HepG2 (cell line): Measurements from ENCODE around the gene PMM2. TPM values are rescaled to one million over a fixed set of nuclear protein-coding genes. Genes with fewer than 3 reads are reported as not detected.

Experiments
- DZIP1 ChIP-seq: sonication (generic); formaldehyde crosslinking; IDR thresholded peaks from 2 replicates; pipeline ENCODE4 v1.5.0; 2020; ENCODE audit warnings: mild to moderate bottlenecking, missing genetic modification reagents
- ESRRA ChIP-seq: sonication (generic); formaldehyde crosslinking; IDR thresholded peaks from 2 replicates; pipeline ENCODE4 v1.5.1; 2020; ENCODE audit warnings: mild to moderate bottlenecking, low read depth, missing genetic modification reagents
- FOXO1 ChIP-seq: sonication (generic); formaldehyde crosslinking; IDR thresholded peaks from 2 replicates; pipeline ENCODE4 v1.4.0; 2020; ENCODE audit warnings: missing genetic modification reagents
- HNF1A ChIP-seq, 2 experiments: sonication (generic) in 1 of 2; formaldehyde crosslinking in 1 of 2; IDR thresholded peaks; 2 replicates each; pipeline versions ENCODE4 v1.4.0 to v1.6.1; 2016 to 2020; ENCODE audit warnings: borderline replicate concordance in 1 of 2, low read depth in 1 of 2, mild to moderate bottlenecking in 1 of 2, missing genetic modification reagents in 1 of 2
- KDM6A ChIP-seq: IDR thresholded peaks from 2 replicates; pipeline ENCODE4 v1.6.1; 2016; ENCODE audit warnings: low read depth
- PREB ChIP-seq: sonication (generic); formaldehyde crosslinking; IDR thresholded peaks from 2 replicates; pipeline ENCODE4 v1.4.0; 2020; ENCODE audit warnings: missing genetic modification reagents
- SRSF1 ChIP-seq: fragments of 200-400 bp; formaldehyde crosslinking; optimal IDR thresholded peaks from 2 replicates; pipeline ENCODE3; 2017; ENCODE audit warnings: mild to moderate bottlenecking, low read depth, low read length, moderate library complexity
- SRY ChIP-seq: sonication (generic); formaldehyde crosslinking; IDR thresholded peaks from 2 replicates; pipeline ENCODE4 v1.8.0; 2022; ENCODE audit warnings: mild to moderate bottlenecking, missing genetic modification reagents
- TRAFD1 ChIP-seq: sonication (generic); formaldehyde crosslinking; IDR thresholded peaks from 2 replicates; pipeline ENCODE4 v1.5.1; 2020; ENCODE audit warnings: missing genetic modification reagents, mild to moderate bottlenecking, borderline replicate concordance
- ZNF460 ChIP-seq: sonication (generic); formaldehyde crosslinking; IDR thresholded peaks from 2 replicates; pipeline ENCODE4 v1.5.1; 2020; ENCODE audit warnings: missing genetic modification reagents, mild to moderate bottlenecking, borderline replicate concordance
- ZNF577 ChIP-seq: sonication (generic); formaldehyde crosslinking; IDR thresholded peaks from 2 replicates; pipeline ENCODE4 v1.4.0; 2020; ENCODE audit warnings: mild to moderate bottlenecking, low read depth, missing genetic modification reagents, borderline replicate concordance
- ZNF597 ChIP-seq: sonication (generic); formaldehyde crosslinking; IDR thresholded peaks from 2 replicates; pipeline ENCODE4 v1.5.0; 2020; ENCODE audit warnings: missing genetic modification reagents
- ZNF607 ChIP-seq: sonication (generic); formaldehyde crosslinking; IDR thresholded peaks from 2 replicates; pipeline ENCODE4 v1.5.1; 2020; ENCODE audit warnings: missing genetic modification reagents, mild to moderate bottlenecking, borderline replicate concordance
- ZNF674 ChIP-seq: sonication (generic); formaldehyde crosslinking; IDR thresholded peaks from 2 replicates; pipeline ENCODE4 v1.5.0; 2020; ENCODE audit warnings: low read depth, mild to moderate bottlenecking, missing genetic modification reagents
- ZNF75D ChIP-seq: sonication (generic); formaldehyde crosslinking; IDR thresholded peaks from 2 replicates; pipeline ENCODE4 v1.8.1; 2023; ENCODE audit warnings: missing genetic modification reagents, mild to moderate bottlenecking, borderline replicate concordance
- ZUFSP ChIP-seq: sonication (generic); formaldehyde crosslinking; IDR thresholded peaks from 2 replicates; pipeline ENCODE4 v1.9.0; 2021; ENCODE audit warnings: missing genetic modification reagents, mild to moderate bottlenecking, borderline replicate concordance
- polyA plus RNA-seq, 8 experiments: library from polyadenylated mRNA; depleted of rRNA in 3 of 8; stranded (reverse) in 7 of 8; unstranded in 1 of 8; fragments of >200 nt; fragmentation: Illumina TruSeq in 4 of 8; extraction: Trizol in 4 of 8; gene quantifications; 2 replicates each; pipeline versions ENCODE4 v1.2.1 to v1.2.3, GENCODE V29; 2011 to 2016; ENCODE audit warnings: low read depth in 4 of 8, missing spikeins in 1 of 8, mixed read lengths in 1 of 8; ENCODE audit not compliant: insufficient read depth in 1 of 8
- total RNA-seq, 5 experiments: library from RNA; depleted of rRNA; stranded (reverse); fragments of >200 nt; fragmentation: Illumina TruSeq; extraction: Trizol; gene quantifications; 2 replicates each; pipeline ENCODE4 v1.2.3, GENCODE V29; 2016; ENCODE audit warnings: low read depth in 1 of 5

PMM2 gene
- total and polyA plus RNA-seq, 2 of the 13 experiments (the other 11 are each of a cell fraction or from before 2014, with no cell fraction given) = 52.2 to 93.7 TPM

- TF ChIP-seq ZUFSP (CRISPR knock-in tag) (no peak), SRY (CRISPR knock-in tag) (no peak), ZNF460 (CRISPR knock-in tag) (no peak), SRSF1 (no peak), ZNF597 (CRISPR knock-in tag) (no peak), KDM6A (no peak), TRAFD1 (no peak), ESRRA (no peak), ZNF674 (CRISPR knock-in tag) (no peak), ZNF577 (CRISPR knock-in tag) (no peak), FOXO1 (no peak), PREB (no peak), HNF1A (IDR thresholded peaks at IDR 0.05; ENCODE audit: low read depth) (no peak), HNF1A (CRISPR knock-in tag; IDR thresholded peaks at IDR 0.05; ENCODE audit: borderline replicate concordance) (no peak), ZNF607 (CRISPR knock-in tag) (0 out of 2 replicates have a peak, but pooled peaks have one; percentile 21), ZNF75D (CRISPR knock-in tag) (no peak), DZIP1 (CRISPR knock-in tag) (no peak)
These were observed 70.3 kb downstream of the PMM2 start (continued) for GRCh38 chr16:8867932-8868415.
